NCI-H774 (cell line): ENCODE measurements around the gene COLEC12.

Source experiments
- DNase-seq: peaks from one replicate; lab custom pipeline; 2025; lab: John Stamatoyannopoulos, UW

The COLEC12 gene

DNA sequence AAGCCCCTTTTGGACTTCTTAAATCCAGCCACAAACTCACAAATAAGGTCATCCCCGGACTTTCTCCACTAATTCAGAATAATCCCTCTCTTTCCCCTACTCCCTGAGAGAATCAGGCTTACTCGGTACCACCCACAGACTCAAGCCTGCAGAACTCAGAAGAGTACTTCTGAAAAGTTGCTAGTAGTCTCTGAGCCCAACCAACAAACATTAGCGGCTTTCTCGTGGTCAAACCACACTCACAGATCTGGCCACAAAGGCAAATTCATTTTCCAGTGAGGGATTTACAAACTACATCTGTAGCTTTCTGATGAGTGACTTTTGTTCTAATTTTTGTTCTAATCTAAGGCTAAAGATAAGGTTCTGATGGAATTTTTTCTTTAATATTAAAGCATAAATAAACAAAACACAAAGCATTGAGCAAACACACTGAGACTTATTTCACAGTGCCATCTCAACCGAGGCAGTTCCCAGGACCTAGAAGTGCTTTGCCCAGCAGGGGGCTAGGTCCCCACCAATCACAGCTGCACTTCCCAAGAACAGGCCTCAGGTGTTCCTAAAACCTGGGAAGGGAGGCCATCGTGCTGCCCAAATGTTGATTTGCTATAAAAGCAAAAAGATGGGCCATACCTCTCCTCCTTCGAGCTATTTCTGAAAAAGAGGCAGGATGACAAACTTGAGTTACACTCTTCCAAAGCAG lies 110.7 kb downstream of the COLEC12 start:
- DNase-seq = no peak

DNA sequence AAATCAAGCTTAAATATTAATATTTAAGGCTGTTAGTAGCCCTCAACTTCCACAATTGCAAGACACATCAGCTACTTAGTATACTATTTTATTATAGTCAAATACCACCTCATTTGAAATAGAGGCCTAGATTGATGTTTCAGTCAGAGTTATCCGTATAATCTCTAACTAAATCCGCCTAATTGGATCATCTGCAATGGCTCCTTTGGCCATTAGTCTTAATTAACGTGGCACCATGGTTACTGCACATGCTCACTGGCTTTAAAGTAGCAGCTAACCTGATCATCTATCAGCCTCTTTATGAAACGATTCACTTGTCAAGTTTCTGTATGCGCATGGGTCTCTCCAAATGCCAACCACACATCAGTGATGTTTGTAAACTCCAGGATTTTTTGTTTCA lies 112.3 kb downstream of the COLEC12 start:
- no peak for DNase-seq

DNA sequence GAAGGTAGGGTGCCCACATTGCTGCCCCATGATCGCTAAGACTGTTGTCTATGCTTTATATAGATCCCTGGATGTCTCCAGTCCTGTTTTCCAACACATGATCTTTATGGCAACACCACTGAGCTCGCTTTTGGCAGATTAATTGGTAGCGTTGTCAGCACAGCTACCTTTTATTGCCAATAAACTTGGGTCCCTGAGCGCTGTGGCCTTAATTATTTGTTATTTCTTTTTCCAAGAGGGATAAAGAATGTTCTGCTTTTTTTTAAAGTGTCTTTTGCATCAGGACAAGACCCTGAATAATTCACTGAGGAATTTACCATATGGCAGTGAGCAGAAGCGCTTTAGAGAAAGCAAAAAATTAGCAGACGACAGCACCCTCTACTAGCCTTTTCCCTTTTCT lies 113.5 kb downstream of the COLEC12 start:
- no peak for DNase-seq

DNA sequence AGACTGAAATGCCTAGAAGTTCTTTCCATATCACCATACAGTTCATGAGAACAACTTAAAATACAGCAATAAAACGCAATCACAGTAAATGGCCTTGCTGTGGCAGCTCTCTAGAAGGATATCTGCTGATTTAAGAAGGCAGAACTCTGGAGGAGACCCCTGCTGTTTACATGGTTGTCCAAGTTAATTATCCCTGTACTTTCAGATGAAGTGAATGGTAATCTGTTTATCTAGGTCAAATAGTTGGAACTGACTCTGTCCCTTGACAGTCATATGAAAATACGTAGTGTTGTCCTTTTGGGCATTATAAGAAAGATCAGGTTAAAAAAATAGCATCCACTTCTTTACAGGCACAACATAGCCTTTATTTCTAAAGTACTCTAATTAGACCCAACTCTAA lies 115.6 kb downstream of the COLEC12 start:
- DNase-seq = no peak

DNA sequence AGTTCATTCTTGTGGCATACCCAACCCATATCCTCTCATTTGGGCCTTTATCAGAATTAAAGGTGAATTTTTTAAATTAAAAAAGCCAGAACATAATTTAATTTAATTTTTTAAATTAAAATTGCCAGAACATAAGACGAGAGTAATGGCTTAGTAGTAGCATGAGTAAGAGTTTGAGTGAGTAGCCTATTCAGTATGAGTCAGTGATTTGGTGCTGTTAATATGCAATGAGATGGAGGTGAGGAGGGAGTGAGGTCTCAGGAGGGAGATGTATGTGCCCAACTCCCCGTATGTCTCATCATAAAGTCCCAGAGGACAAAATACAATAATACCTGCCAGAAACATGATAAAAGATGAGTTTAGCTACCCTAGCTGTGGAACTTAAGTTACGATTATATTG lies 117.4 kb downstream of the COLEC12 start:
- no peak for DNase-seq

DNA sequence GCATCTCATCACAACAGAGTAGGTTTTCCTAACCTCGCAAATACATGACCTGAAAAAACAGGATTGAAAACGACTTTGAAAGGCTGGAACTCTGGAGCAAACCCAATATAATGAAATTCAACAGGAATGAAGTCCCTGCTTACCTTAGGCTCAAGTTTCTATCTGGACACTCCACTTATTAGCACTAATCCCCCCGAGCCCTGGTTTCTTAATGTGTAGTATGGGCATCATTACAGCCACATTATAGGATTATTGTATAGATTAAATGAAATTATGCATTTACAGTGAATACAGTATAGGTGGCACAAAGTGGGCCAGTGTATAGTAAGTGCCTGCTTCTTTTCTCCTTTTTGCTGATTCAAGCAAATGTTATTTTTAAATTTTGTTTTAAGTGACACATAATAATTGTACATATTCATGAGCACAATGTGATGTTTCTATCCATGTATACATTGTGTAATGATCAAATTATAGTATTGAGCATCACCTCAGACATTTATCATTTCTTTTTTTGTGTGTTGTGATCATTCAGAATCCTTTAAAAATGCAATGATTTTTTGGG lies 118.0 kb downstream of the COLEC12 start:
- DNase-seq = no peak

DNA sequence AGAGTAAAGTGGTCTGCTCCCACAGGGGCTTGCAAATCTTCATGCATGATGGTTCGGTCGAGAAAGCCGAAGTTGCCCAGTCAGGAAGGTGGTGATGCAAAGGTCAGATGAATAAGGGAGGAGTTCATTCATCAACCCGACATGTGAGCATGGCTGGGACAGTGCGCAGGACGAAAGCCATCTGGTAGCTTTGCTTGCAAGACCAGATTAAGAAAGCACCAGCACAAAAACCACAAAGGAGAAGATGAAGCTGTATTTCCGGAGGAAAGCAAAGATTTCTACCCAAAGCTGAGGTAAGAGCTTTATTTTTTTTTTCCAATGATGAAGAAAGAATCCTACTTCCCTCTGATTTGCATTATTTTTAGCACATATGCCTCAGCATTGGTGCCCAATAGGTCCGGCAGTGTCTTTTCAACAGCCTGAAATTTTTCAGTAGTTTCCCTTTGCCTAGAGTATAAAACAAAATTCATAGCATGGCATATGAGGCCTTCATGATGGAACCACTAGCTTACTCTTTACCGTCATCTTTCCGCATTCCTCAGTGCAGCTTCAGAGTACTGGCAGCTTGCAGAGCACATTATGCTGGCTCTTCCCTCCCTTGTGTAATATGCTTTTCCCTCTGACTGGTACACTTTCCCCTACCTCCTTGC lies 120.7 kb downstream of the COLEC12 start:
- no peak for DNase-seq

DNA sequence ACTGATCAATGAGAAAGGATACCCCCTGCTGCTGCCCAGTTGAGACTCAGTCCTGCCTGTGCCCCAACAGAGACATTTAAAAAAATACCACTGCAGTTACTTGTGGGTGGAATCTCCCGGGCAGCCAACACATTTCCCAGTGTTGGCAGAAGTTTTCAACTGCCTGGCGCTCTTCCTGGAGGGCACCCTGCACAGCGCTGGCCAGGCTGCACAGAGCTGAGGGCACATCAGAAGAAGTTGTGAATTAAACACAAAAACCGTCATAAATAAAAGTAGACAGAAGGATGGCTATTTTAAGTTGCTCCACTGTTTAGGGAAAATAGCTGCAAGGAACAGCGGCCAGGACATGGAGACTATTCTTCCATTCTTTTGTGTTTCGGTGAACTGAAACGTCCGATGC lies 122.4 kb downstream of the COLEC12 start:
- DNase-seq = no peak

DNA sequence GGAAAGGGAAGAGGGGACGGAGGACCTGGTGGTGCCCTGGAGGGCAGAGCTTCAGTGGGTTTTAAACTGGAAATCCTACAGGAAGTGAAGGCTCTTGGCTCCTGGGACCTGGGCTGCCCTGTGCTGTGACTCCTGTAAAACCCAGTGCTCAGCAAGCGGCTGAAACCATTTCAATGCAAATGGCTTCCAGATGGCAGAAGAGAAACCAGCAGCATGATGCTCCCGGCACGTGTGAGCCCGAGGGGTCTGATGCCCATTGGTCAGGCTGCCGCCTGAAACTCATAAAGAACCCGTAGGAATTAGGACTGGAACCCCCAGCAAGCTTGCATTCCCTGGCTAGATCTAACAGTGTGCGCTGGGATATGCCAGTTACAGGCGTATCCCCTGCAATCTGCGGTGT lies 123.4 kb downstream of the COLEC12 start:
- DNase-seq = no peak

DNA sequence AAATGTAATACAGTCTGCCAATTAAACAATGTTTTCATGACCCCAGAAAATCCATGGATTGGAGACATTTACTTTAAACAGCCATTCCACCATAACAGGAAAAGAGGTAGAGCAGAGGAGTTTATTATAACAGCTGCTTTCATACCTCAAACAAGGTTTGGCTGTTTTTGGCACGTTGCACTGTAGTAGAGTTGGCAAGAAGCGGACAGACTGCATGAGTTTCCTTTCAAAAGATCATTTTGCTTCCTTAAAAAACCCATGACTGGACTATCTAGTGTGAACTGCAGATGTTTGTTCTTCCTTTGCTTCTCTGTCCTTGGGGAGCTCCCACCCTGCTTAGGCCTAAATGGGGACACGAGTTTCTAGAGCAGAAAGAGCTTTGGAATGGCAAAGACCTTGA lies 124.2 kb downstream of the COLEC12 start:
- DNase-seq = no peak

DNA sequence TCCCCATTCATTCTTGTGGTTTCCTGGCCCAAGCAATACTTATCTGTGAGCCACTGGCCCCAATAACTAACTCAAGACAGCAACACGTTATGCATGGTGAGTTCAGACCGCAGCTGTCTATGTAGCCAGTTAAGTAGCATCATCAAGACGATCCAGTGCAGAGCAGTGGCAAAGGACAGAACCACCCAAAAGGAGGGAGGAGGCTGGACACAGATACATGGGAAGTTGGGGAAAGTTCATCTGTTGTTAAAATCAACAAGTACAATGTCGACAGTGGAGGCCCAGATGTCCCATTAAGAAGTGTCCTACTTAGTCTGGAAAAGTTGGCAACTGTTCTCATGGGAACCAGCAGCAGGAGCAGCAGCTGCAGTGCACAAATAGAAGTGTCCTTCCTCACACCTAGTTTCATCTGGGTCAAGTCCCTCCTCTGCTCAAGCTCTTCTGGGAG lies 125.8 kb downstream of the COLEC12 start:
- no peak for DNase-seq

DNA sequence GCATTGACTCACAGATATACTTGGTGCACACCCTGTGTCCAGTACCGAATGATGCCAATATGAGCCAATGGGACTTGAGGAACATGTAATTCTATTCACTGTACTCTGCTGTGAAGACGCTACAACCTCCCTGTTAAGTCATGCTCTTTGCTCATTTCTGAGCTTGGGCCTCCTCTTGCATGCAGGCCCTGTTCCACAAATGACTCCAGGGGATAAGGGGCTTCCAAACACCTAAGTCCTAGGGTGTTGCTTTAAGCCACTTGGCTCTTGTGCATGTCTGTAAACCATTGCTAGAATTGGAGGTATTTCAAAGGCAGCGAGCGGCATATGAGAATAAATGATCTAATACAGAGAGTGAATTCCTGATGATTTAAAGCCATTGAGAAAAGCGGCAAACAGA lies 126.7 kb downstream of the COLEC12 start:
- DNase-seq = no peak

DNA sequence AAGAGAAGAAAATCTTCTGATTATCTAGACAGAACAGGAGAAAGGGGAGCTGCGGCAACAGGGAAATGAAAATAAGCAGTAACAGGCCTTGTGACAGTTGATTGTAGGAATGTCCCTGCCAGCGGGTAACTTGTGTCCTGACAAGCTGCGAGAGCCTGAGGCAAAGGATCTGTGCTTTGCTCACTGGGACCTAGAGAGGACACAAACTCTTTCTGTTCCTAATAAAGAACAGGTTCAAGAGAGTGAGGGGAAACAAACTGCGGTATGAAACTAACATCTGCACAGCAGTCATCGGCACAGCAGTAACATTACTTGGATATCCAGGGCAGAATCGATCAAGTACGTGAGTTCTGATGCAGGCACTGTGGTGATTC lies 128.9 kb downstream of the COLEC12 start:
- no peak for DNase-seq

DNA sequence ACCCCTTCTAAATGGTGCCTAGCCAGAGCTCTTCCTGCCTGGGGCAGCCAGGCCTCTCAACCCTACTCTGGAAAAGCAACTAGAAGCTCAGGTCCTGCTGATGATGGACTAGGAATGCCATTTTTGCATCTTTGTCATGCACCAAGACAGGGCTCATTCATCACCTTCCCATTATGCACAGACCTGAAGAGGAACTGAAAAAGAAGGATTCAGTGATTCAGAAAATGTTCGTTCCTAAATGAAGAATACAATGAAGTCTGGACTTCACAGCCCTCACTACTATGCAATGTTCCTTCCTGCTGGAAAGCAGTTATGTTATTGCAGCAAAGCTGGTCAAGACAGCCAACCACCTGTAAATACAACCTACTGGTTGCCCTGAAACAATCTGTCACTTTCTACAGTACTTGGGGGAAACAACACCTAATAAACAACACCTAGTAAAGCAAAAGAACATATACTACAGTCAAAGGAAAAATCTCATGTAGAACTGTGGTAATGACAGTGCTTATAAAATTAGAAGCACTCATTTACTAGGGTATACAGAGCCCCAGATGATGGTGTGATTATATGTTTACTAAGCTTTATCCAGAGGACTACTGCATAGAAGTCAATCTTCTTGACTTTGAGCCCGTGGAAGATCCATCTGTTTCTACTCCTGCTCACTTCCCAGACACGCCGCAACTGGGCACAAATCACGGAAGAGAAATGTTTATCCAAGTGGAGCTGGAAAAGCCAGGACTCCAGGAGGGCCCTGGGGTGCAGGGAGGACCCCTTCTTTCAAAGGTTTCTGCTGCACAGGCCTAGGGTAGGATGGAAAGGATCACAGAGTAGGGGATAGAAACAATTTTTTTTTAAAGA lies 129.5 kb downstream of the COLEC12 start:
- no peak for DNase-seq

DNA sequence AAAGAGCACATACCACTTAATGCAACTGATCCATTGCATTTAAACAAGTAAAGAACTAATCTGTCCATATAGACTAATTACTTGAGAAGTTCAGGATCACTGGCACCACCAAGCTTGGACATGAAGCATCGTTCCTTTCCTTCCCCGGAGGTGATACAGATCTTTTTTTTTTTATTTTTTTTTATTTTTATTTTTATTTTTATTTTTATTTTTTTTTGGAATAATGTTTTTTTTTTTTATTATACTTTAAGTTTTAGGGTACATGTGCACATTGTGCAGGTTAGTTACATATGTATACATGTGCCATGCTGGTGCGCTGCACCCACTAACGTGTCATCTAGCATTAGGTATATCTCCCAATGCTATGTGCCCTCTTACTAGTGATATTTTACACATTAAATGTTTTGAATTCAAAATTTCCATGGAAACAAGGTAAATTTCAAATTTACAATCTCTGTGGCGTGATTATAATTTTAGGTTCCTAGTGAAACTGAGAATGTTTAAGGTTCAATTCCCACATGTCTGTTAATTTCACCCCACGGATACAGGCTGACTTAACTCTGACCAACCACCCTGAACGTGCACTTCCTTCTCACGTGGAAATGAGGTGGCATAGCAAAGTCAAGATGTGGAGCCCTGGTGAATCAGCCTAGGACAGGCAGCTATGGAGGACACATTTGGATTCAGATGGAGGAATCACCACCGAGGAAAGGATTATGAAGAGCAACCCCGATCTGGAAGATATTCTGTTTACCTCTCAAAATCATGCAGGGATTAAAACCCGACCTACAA lies 131.1 kb downstream of the COLEC12 start:
- no peak for DNase-seq

DNA sequence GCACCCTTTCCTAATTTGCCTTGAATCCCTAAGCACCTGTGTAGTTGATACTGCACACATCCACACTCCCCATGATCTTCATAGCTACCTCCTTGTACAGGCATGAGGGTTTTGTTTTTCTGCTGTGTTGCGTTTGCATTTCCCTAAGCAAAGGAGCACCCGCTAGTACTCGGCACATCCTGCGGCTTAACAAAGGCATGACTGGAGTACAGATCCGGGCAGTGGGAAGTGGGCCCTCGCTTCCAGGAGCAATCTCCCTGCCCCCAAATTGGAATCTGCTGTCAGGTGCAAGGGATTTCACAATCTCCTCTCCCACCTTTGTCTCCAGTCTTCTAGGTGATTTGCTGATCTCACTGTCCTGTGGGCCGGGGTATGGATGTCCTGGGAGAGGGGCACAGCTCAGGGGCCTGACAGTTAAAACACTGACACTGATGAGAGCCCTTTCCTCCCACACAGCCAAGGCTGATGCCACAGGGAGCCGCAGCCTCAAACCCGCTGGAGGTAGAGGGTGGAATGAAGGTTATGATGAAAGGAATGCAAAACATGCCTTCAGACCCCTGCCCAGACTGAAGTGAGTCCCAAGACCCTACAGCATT lies 133.9 kb downstream of the COLEC12 start:
- DNase-seq = no peak

DNA sequence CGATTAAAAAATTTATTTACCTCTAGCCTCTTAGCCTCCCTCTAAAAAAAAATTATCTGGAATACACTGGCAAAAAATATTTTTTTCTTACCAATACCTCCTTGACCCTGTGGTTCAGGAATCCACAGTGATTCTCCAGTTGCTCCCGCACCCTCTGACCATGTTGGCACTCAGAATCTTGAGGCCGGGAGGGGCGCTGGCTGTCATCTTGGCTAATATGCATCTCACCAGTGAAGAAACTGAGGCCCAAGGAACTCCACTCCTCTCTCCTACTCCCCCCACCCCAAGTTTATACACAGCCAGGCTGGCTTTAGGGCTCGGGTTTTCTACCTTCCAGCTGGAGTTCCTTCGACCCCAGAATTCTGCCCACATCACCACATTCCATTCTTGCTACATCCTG lies 134.8 kb downstream of the COLEC12 start:
- no peak for DNase-seq

DNA sequence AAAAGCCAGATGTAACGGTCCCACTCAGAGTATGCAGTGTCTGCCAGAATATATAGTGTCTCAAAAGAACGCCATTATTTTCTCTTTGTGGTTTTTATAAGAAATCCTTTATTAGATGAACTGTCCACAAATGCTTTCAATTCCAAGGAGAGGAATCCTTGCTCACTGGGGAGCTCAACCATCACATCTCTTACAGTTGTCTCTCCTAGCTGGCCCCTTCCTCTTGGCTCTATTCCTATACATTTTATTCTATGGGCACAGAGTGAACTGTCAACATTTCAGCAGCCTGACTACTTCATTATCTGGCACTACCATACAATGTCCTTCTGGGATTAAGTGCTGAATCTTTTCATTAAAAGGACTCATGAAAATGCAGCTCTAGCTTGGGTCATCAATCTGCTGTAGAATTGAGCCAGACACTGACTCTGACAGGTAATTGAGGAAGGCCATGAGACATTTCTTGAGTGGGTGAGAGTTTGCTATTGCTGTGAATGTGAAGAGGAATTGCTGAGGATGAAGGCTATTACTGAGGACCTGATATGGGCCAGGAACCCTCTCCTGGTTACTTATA lies 136.2 kb downstream of the COLEC12 start:
- DNase-seq = no peak

DNA sequence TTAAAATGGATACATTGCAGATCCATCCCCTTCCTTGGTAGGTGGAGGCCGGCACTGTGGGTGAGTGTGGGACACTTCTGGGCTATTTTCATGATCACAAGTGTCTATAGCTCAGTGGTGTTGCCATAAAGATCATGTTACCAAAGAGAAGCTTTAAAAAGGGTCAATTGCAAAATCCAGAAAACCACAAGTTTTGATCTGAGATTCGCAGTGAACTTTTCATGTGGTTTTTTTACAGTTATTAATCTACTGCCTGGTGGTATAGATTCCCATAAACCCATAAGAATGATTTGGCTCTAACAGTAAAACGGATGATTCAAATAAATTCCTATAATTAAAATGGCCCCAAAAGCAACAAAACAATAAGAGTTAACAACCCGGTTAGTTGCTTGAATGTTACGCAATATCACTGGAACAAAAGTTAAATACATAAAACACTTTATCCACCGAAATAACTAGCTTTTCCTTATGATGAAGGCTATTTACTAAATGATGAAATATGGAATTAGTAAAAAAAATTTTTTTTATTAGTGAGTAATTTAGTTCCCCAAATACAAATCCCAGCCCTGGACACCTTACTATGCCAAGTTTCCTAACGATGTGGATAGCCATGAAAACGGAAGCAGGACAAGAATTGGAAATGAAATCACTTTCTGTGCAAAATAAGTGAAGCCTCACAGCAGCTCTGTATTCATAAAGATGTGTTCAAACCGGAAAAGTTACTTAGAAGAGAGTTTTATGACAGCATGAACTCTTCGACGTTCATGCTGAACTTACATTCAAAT lies 137.0 kb downstream of the COLEC12 start:
- DNase-seq = no peak
